Glomerular visceral epithelial cell (primary cell): Measurements from ENCODE around the gene ADRA2B.
A peak's percentile ranks its signal among the peaks of the same experiment; 100 is the strongest.
"Not testable (repeated sequence)": the region's sequence is repeated elsewhere in the genome, so short reads cannot be mapped to it uniquely, and the experiment has no call there.

ENCODE experiments used
- DNase-seq: peaks from one replicate; pipeline ENCODE4 v3.0.0-alpha.2; 2016; ENCODE audit errors: extremely low spot score

The ADRA2B gene

DNA sequence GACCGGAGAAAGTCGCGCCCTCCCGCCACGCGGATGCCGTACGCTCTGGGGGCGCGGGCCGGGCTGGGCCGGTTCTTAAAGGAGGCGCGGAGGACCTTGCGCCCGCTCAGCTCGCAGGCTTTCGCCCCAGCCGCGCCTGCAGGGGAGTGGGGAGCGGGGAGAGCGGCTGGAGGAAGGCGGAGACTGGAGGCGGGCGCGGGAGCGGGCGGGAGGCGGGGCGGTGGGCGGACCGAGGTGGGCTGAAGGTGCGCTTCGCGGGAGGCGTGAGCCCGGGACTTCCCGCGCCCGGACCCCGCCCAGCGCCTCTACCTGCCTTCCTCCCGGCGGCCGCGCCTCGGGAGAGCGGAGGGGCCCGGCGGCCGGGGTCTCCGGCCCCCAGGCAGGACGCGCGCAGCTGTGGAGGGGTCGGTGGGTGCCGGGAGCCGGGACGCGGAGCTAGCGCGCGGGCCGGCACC lies at the start of gene ADRA2B:
Gene ADRA2B (minus strand): TSS at position 148 of the 455 bp plus-strand sequence. CDS start 422 bp downstream, outside the sequence.
- peak; percentile 50 for DNase-seq

- no peak for DNase-seq
These were observed 48.3 kb upstream of the ADRA2B start for GRCh38 chr2:96164459-96165184.

DNA sequence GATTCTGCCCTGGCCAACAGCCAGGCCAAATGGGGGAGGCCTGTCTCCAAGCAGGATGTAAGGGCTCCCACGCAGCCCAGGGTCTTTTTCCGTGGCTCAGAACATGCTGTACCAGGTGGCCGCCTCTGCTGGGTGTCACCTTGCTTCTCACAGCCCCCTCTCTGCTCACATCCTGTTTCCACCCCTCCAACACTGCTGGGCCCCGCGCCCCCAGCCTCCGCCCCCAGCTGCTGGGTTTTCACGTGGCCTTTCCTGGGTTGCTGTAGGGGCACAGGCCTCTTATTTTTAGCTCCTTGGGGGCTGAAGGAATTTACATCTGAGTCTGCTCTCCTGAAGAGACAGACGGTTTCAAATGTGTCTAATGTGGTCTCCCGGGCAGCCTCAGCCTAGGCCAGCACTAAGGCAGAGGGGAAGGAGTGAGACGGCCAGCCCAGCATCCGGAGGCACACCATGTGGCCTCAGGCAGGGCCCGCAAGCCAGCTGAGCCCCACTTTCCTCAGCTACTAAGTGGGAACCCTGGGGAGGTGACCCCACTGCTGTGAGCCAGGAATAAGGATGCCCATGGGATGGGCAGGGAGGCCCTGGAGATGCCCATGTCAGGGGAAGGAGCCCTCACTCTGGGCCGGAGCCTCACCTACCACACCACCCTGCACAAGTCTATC lies 47.5 kb upstream of the ADRA2B start:
- no peak for DNase-seq

GRCh38 chr2:96163415-96163767 lies 47.0 kb upstream of the ADRA2B start:
- no peak for DNase-seq

- no peak for DNase-seq
These were observed 45.5 kb upstream of the ADRA2B start for GRCh38 chr2:96161898-96162297.

- not testable (repeated sequence) for DNase-seq
These were observed 44.0 kb upstream of the ADRA2B start for GRCh38 chr2:96160366-96160765.

DNA sequence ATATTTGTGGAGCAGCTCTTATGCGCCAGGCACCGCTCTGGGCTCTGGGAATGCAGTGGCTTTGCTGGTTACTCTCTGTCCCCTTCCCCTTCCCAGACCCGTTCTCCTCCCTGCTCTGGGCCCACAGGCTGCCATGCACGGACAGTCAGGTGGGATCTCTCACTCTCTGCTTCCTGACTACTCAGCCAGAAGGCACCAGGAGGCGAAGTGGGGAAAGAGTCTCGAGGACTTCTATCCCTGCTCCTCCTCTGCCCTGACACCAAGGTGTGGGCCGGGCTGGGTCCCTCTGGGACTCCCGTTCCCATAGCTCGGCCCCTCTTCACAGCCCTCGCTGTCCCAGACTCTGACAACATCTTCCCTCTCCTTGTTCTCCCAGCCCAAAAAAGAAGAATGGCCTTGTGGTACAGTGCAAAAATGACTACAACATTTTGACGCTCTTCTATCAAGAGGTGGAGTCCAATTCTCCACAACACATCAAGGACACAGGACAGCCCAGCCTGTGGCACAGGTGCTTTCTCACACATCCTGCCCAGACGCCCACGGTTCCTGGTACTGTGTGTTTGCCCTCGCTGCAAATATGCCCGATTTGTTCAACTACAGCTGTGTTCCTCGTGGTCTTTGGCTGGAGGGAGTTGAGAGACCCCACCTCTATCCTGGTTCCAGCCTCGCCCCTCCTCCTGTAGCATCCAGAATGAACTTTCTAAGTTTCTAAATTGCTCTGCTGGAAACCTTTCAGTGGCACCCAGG lies 42.9 kb upstream of the ADRA2B start:
- DNase-seq = no peak

DNA sequence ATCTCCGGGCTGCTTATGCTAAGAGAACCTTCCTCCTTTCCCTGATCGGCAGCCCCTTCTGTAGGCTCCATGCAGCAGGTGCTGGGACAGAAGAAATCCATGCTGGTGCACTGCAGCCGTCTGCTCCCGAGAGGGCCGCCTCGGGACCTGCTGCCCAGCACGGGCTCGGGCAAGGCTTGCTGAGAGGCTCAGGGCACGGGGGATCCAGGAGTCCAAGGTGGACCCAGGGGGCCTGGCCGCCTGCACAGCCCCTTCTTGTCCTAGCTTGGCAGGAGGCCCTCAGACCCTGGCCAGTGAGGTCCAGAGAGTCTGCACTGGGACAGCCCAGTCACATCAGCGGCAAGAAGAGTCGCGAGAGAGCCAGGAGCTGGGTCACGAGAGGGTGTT lies 42.2 kb upstream of the ADRA2B start:
- DNase-seq = no peak

DNA sequence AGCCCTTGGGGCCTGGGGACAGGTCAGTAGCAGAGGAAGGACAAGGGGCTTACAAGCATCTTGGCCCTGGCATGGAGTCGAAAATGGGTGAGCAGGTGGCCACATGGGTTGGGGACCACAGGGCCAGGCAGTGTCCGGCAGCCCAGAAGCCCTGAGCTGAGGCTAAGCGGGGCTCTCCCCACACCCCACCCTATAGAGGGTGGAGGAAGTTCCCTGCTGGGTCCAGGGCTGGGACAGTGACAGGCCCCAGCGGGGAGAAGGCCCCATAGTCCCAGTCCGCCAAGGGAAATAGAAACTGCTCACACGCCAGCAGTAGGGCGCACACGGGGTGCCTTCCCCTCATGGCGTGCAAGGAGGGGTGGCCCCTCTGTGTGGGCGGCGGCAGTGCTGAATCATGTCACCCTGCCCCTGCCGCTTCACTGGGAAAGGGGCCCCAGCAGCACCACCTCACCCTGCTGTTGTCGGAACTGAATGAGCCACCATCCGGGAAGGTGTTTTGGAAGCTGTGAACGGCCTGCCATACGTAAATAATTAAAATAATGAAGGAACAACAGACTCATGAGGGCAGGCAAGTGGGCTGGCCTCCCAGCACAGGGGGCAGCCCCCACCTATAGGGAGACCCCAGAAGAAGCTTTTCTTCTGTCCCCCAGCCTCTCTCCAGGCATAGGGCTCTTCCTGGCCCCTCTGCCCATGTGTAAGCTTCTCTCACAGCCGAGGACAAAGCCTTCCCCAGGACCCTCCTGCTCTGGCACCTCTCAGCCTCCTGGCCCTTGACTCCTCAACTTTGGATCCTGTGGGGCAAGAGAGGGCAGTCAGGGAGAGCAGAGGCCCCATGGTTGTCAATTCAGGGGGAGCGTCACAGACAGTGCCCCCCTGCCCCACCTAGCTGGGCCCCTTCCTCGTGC lies 41.5 kb upstream of the ADRA2B start:
- DNase-seq = no peak

DNA sequence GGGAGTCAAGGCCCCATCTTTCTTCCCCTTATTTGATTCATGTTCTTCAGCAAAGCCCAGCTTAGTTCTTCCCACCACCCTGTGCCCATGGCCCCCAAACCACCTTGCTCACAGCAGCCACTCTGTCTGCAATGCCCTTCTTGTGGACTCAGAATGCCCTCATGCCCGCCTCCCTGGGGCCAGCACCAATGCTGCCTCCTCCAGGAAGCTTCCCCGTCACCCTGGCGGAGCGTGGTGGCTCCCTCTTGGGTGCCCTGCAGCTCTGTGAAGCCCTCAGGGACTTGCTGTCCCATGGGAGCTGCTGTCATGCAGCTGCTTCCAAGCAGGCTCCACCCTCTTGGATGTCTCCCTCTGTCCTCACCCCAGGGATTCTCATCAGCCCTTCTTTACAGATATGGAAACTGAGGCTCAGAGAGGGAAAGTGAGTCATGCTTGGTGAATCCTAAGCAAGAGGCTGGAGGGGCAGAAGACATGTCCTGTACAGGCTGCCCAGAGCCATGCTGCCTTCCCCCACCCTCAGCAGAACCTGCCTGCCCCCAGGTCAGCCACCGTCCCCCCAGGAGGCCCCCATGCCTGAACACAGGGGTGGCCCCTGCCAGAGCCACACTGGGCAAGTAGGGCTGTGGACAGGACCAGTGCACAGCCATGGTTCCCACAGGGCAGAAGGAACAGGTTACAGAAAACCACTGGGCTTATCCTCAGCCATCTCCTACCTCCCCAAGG lies 40.7 kb upstream of the ADRA2B start:
- DNase-seq = no peak

DNA sequence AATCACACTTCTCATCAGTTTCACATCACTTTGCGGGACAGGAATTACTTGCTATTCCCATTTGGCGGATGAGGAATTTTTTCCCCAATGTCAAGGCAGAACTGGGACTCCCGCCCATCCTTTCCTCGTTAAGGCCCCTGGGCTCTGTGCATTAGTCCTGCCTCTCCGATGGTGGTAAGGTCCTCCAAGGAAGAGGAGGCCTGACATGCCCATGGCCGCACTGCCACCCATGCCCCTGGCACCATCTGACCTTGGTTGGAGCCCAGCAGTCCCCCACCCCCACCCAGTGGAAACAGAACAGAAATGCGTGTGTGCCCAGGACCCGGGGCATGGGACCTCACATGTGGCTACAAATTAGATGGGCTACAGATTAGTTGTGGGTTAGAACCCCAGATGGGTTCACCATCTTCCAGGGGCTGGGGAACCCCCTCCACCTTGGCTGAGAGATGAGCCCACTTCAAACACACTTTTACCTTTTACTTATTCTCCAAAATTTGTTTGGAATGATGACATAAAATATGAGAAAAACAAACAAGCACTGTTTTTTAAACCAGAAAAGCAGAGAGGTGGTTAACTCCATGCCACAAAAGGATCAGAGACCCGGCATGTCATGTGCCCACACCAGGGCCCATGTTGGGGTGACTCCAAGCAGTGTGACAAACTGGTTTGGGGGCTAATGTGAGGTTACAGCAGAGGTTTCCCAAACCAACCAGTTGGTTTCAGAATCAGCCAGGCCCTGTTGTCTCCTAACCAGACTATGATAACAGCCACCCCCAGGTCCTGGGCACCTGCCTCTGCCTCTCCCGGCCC lies 39.8 kb upstream of the ADRA2B start:
- no peak for DNase-seq

DNA sequence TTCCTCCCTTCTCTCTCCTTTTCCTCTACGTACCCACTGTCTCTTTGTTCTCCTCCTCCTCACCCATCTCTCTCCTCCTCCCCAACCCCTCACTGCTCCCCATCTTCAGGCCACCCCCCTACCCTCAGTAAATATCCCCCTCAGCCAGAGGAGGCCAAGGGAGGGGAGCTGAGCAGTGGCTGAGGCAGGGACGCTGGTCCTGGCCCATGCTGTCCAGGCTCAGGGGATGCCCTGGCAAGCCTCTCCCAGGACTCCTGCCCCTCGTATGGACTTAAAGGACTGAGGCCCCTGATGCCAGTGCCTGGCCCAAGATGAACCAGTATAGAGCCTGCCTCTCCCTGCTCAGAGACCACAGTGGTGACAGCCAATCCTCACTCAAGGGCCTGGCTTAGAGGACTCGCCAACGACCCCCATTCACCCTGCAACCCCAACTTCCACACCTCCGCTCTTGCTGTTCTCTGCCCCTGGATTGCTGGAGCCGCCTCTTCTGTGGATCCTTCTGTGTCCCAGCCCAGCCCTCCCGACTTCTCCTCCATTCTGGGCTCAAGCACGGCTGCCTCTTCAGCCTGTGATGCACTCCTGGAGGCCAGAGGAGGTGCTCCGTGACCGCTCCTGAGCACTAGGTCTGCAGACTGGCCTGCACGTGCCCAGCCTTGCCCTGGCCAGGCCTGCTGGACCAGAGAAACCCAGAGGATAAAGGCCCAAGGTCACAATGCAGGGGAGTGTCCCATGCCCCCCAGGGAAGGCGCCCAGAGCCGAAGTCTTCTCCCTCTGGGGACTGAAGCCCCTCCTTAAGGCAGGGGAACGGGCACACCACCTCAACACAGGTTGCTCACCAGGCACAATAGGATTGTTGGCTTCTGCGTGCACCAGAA lies 38.4 kb upstream of the ADRA2B start:
- DNase-seq = no peak

DNA sequence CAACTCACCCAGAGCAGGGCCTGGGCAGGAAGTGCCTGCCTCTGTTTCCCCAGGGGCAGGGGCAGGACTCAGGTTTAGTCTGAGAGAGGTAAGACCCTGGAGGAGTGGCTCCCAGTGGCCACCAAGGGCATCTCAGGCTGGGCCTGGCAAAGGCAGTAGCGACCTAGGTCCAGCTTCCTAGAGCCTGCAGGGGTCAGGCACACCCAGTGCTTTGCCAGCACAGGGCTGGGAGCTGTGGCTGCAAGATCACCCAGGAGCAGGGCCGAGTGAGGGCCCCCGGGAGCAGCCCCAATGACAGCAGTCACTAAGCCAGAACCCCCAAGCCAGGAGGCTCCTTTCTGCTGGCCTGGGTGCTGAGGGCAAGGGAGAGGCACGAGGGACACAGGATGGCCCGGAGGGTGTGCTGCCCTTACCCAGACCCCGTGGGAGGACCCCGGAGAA lies 37.6 kb upstream of the ADRA2B start:
- no peak for DNase-seq

- DNase-seq = no peak
These were observed 36.9 kb upstream of the ADRA2B start for GRCh38 chr2:96153291-96153713.

DNA sequence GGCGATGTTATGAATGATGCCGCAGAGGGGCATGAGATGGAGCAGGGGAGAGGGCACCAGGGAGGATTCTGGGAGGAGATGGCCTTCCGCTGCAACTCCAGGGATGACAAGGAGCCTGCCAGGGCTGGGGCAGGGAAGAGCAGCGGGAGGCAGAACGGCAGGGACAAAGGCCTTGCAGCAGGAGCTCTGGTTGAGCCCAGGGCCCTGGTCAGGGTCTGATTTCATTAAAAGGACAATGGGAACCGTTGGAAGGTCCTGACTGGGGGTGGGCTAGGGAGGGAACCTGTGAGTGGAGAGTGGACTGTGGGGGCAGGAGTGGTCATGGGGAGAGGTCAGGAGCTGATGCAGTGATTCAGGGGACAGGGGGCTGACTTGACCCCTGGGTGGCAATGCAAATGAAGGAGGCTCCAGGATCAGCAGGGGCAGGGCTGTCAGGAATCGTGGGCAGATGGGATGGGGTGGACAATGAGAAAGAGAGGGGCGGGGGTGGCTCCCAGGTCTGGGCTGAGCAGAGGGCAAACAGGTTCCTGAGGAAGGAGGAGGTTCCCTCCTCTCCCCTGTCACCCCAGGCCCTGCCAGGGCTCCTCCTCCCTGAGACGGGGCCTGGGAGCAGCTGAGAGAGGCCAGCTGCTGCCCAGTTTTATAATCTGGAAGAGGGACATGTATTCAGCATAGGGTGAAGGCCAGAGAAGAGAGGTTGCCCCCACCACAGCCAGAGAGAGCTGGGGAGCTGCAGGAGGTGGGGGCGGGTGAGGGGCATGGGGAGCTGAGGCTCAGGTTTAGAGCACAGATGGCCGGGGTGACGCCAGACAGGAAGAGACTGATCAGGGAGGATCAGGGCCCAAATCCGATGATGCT lies 36.2 kb upstream of the ADRA2B start:
- DNase-seq = no peak

- no peak for DNase-seq
These were observed 35.4 kb upstream of the ADRA2B start for GRCh38 chr2:96151595-96152303.

GRCh38 chr2:96150791-96151594 lies 34.6 kb upstream of the ADRA2B start:
- DNase-seq = no peak
